HepG2 (cell line): ENCODE data around the gene SCAPER. TPM values are rescaled to one million over a fixed set of nuclear protein-coding genes. Genes with fewer than 3 reads are reported as not detected.

Source experiments
- BRCA1 ChIP-seq: sonication (generic); formaldehyde crosslinking; IDR thresholded peaks from 2 replicates; pipeline ENCODE4 v1.4.0; 2020; ENCODE audit warnings: missing genetic modification reagents
- FOXJ3 ChIP-seq: sonication (generic); formaldehyde crosslinking; IDR thresholded peaks from 2 replicates; pipeline ENCODE4 v1.4.0; 2020; ENCODE audit warnings: missing genetic modification reagents, mild to moderate bottlenecking, borderline replicate concordance
- GATAD1 ChIP-seq: IDR thresholded peaks from 2 replicates; pipeline ENCODE4 v1.6.1; 2016; ENCODE audit warnings: missing genetic modification reagents, missing compliant biosample characterization
- HNRNPLL ChIP-seq: fragments of 200-400 bp; formaldehyde crosslinking; IDR thresholded peaks from 2 replicates; pipeline ENCODE4 v1.6.1; 2017; ENCODE audit warnings: mild to moderate bottlenecking, low read depth, low read length; ENCODE audit not compliant: poor library complexity, severe bottlenecking
- IRX3 ChIP-seq: sonication (generic); formaldehyde crosslinking; IDR thresholded peaks from 2 replicates; pipeline ENCODE4 v1.8.1; 2023; ENCODE audit warnings: mild to moderate bottlenecking, low read depth, missing genetic modification reagents, borderline replicate concordance
- NPAS2 ChIP-seq: sonication (generic); formaldehyde crosslinking; IDR thresholded peaks from 2 replicates; pipeline ENCODE4 v1.8.0; 2022; ENCODE audit warnings: mild to moderate bottlenecking, missing genetic modification reagents, borderline replicate concordance
- XBP1 ChIP-seq: sonication (generic); formaldehyde crosslinking; IDR thresholded peaks from 2 replicates; pipeline ENCODE4 v1.5.0; 2020; ENCODE audit warnings: missing genetic modification reagents
- YEATS2 ChIP-seq: sonication (generic); formaldehyde crosslinking; IDR thresholded peaks from 2 replicates; pipeline ENCODE4 v1.4.0; 2020; ENCODE audit warnings: missing genetic modification reagents, borderline replicate concordance
- ZEB1 ChIP-seq: IDR thresholded peaks from 2 replicates; pipeline ENCODE4 v1.6.1; 2012; ENCODE audit warnings: mild to moderate bottlenecking, low read depth, inconsistent platforms; ENCODE audit not compliant: insufficient replicate concordance
- ZNF484 ChIP-seq: sonication (generic); formaldehyde crosslinking; IDR thresholded peaks from 2 replicates; pipeline ENCODE4 v1.5.1; 2020; ENCODE audit warnings: mild to moderate bottlenecking, low read depth, missing genetic modification reagents, borderline replicate concordance
- ZNF530 ChIP-seq: sonication (generic); formaldehyde crosslinking; IDR thresholded peaks from 2 replicates; pipeline ENCODE4 v1.5.0; 2020; ENCODE audit warnings: low read depth, mild to moderate bottlenecking, missing genetic modification reagents
- ZNF878 ChIP-seq: sonication (generic); formaldehyde crosslinking; IDR thresholded peaks from 2 replicates; pipeline ENCODE4 v1.8.1; 2023; ENCODE audit warnings: mild to moderate bottlenecking, missing genetic modification reagents, moderate library complexity
- polyA plus RNA-seq, 8 experiments: library from polyadenylated mRNA; depleted of rRNA in 3 of 8; stranded (reverse) in 7 of 8; unstranded in 1 of 8; fragments of >200 nt; fragmentation: Illumina TruSeq in 4 of 8; extraction: Trizol in 4 of 8; gene quantifications; 2 replicates each; pipeline versions ENCODE4 v1.2.1 to v1.2.3, GENCODE V29; 2011 to 2016; ENCODE audit warnings: low read depth in 4 of 8, missing spikeins in 1 of 8, mixed read lengths in 1 of 8; ENCODE audit not compliant: insufficient read depth in 1 of 8
- total RNA-seq, 5 experiments: library from RNA; depleted of rRNA; stranded (reverse); fragments of >200 nt; fragmentation: Illumina TruSeq; extraction: Trizol; gene quantifications; 2 replicates each; pipeline ENCODE4 v1.2.3, GENCODE V29; 2016; ENCODE audit warnings: low read depth in 1 of 5
- TF ChIP-seq, protein P1 (sequence below), 2 experiments: sonication (generic) in 1 of 2; formaldehyde crosslinking in 1 of 2; IDR thresholded peaks; 2 replicates each; pipeline versions ENCODE4 v1.4.0 to v1.6.1; 2018 to 2020; ENCODE audit warnings: missing genetic modification reagents in 2 of 2, borderline replicate concordance in 1 of 2, low read depth in 1 of 2, mild to moderate bottlenecking in 1 of 2, missing biosample characterization in 1 of 2
- TF ChIP-seq, protein P2 (sequence below): sonication (generic); formaldehyde crosslinking; IDR thresholded peaks from 2 replicates; pipeline ENCODE4 v1.4.0; 2020; ENCODE audit warnings: mild to moderate bottlenecking, missing genetic modification reagents
- TF ChIP-seq, protein P3 (sequence below): sonication (generic); formaldehyde crosslinking; IDR thresholded peaks from 2 replicates; pipeline ENCODE4 v1.5.0; 2020; ENCODE audit warnings: missing genetic modification reagents, mild to moderate bottlenecking, borderline replicate concordance

SCAPER gene
- total and polyA plus RNA-seq, 2 of the 13 experiments (the other 11 are each of a cell fraction or from before 2014, with no cell fraction given): 4.3 to 10.5 TPM

DNA sequence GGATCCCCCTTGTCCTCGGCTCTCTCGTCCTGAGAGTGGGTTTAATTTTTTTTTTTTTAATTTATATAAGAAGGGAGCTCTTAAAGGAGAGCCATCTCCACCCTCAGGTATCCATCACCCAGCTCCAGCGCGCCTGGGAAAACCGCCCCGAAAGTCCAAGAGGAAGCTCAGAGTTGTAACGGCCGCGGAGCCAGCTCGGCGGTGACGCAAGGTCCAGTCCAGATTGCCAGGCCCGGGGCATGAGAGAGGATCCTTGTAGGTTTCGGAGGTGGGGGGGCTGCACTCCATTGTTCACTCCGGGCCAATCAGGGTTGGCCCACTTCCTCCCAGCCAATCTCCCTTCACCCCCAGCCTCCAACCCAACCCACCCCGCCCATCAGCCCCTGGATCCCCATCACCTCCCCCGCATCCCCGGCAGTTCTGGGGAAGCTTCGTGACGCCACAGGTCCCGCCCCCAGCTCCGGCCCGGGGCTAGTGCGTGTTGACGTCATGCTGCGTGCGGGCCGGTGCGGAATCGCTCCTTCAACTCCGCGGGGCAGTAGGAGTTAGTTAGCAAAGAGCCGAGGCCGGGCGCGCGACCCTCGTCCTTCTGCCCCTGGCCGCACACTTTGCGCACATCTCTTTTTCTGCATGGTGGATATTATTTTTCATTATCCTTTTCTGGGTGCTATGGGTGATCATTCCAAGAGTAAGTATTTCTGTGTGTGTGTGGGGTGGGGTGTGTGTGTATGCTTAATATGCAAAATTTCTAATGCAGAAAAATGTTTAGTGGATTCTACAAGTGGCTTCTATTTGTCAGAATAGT, 568.7 kb downstream of the SCAPER start, which contains the start of gene ISL2 (continued):
- TF ChIP-seq, protein P1, sequence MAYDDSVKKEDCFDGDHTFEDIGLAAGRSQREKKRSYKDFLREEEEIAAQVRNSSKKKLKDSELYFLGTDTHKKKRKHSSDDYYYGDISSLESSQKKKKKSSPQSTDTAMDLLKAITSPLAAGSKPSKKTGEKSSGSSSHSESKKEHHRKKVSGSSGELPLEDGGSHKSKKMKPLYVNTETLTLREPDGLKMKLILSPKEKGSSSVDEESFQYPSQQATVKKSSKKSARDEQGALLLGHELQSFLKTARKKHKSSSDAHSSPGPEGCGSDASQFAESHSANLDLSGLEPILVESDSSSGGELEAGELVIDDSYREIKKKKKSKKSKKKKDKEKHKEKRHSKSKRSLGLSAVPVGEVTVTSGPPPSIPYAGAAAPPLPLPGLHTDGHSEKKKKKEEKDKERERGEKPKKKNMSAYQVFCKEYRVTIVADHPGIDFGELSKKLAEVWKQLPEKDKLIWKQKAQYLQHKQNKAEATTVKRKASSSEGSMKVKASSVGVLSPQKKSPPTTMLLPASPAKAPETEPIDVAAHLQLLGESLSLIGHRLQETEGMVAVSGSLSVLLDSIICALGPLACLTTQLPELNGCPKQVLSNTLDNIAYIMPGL (CRISPR knock-in tag; IDR thresholded peaks at IDR 0.05; ENCODE audit: borderline replicate concordance in 1 of 2, low read depth in 1 of 2): no peak; a peak in 1 of 4 replicates
- 0 out of 2 replicates have a peak, but pooled peaks have one; percentile 37 for TF ChIP-seq YEATS2 (CRISPR knock-in tag)
- TF ChIP-seq, protein P2, sequence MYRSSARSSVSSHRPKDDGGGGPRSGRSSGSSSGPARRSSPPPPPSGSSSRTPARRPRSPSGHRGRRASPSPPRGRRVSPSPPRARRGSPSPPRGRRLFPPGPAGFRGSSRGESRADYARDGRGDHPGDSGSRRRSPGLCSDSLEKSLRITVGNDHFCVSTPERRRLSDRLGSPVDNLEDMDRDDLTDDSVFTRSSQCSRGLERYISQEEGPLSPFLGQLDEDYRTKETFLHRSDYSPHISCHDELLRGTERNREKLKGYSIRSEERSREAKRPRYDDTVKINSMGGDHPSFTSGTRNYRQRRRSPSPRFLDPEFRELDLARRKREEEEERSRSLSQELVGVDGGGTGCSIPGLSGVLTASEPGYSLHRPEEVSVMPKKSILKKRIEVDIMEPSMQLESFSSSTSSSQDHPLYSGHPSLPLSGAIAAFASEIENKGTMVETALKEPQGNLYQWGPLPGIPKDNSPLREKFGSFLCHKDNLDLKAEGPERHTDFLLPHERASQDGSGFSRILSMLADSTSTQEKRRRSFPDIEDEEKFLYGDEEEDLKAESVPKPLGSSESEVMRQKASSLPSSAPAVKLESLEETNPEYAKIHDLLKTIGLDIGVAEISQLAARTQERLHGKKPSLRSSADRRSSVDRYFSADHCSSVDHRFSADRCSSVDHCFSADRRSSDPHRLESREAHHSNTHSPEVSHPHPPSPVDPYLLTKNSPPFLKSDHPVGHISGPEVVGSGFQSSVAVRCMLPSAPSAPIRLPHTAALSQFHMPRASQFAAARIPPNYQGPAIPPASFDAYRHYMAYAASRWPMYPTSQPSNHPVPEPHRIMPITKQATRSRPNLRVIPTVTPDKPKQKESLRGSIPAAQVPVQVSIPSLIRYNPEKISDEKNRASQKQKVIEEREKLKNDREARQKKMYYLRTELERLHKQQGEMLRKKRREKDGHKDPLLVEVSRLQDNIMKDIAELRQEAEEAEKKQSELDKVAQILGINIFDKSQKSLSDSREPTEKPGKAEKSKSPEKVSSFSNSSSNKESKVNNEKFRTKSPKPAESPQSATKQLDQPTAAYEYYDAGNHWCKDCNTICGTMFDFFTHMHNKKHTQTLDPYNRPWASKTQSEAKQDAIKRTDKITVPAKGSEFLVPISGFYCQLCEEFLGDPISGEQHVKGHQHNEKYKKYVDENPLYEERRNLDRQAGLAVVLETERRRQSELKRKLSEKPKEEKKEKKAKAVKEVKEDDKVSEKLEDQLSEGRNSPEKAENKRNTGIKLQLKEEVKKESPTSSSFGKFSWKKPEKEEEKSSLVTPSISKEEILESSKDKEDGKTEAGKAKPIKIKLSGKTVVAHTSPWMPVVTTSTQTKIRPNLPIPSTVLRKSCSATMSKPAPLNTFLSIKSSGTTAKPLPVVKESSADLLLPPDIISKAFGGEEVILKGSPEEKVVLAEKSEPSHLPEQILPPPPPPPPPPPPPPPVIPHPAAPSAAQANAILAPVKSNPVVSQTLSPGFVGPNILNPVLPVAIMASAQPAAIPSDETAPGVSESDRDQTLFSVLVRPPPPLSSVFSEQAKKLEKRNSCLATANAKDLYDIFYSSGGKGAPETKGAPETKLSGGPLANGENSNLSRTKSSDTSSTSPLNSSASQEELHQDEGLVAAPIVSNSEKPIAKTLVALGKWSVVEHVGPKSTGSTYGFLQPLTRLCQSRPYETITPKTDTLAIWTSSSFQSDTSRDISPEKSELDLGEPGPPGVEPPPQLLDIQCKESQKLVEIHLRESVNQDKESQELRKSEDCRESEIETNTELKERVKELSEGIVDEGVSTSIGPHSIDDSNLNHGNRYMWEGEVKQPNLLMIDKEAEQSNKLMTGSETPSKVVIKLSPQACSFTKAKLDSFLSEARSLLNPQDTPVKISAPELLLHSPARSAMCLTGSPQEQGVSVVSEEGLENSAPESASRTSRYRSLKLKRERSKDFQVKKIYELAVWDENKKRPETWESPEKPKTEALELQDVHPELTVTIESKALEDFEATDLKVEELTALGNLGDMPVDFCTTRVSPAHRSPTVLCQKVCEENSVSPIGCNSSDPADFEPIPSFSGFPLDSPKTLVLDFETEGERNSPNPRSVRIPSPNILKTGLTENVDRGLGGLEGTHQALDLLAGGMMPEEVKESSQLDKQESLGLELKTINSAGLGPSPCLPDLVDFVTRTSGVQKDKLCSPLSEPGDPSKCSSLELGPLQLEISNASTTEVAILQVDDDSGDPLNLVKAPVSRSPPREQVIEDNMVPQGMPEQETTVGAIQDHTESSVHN: no peak
- no peak for TF ChIP-seq ZNF484 (CRISPR knock-in tag)
- TF ChIP-seq, protein P3, sequence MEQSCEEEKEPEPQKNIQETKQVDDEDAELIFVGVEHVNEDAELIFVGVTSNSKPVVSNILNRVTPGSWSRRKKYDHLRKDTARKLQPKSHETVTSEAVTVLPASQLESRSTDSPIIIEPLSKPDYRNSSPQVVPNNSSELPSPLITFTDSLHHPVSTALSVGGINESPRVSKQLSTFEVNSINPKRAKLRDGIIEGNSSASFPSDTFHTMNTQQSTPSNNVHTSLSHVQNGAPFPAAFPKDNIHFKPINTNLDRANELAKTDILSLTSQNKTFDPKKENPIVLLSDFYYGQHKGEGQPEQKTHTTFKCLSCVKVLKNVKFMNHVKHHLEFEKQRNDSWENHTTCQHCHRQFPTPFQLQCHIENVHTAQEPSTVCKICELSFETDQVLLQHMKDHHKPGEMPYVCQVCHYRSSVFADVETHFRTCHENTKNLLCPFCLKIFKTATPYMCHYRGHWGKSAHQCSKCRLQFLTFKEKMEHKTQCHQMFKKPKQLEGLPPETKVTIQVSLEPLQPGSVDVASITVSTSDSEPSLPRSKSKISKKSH: no peak
- TF ChIP-seq ZNF878 (CRISPR knock-in tag): peak; percentile 81
- TF ChIP-seq FOXJ3 (CRISPR knock-in tag): no peak
- TF ChIP-seq IRX3: no peak
- TF ChIP-seq ZEB1: no peak
- no peak for TF ChIP-seq BRCA1 (CRISPR knock-in tag)
- peak; percentile 87 for TF ChIP-seq HNRNPLL
- no peak for TF ChIP-seq ZNF530 (CRISPR knock-in tag)
- TF ChIP-seq GATAD1: peak; percentile 72
- TF ChIP-seq XBP1 (CRISPR knock-in tag): no peak
- no peak for TF ChIP-seq NPAS2 (CRISPR knock-in tag)
